Natural killer cell (primary cell): ENCODE measurements around the gene SMIM41. TPM values are rescaled to one million over a fixed set of nuclear protein-coding genes. Genes with fewer than 3 reads are reported as not detected.

Experiments
- ATAC-seq, 3 donors: fragments of 150-1000 bp in 2 of 3; fragments of 200-7000 bp in 1 of 3; cut with Tn5 transposase; 1 replicate in 1 of 3; 2 replicates in 2 of 3; pipeline ENCODE4 v1.10.0; 2021; ENCODE audit warnings: mild to moderate bottlenecking in 2 of 3, moderate library complexity in 2 of 3
- DNase-seq, 2 donors: peaks; one replicate each; pipeline versions ENCODE4 v3.0.0 to v3.0.0-alpha.2; 2013 to 2021; ENCODE audit warnings: mixed read lengths in 1 of 2
- H3K27ac ChIP-seq: one replicate; pipeline ENCODE4 v1.5.1; 2013; ENCODE audit warnings: mild to moderate bottlenecking, low read length
- H3K27me3 ChIP-seq: one replicate; pipeline ENCODE4 v1.6.1; 2013; ENCODE audit warnings: low read length; ENCODE audit not compliant: control insufficient read depth, insufficient read depth
- H3K36me3 ChIP-seq: one replicate; pipeline ENCODE4 v1.6.1; 2013; ENCODE audit warnings: low read length; ENCODE audit not compliant: control insufficient read depth, insufficient read depth
- H3K4me1 ChIP-seq: one replicate; pipeline ENCODE4 v1.6.1; 2013; ENCODE audit warnings: low read length; ENCODE audit not compliant: control insufficient read depth, insufficient read depth
- H3K4me3 ChIP-seq: one replicate; pipeline ENCODE4 v1.5.1; 2013; ENCODE audit warnings: low read length
- H3K9me3 ChIP-seq: one replicate; pipeline ENCODE4 v1.6.1; 2013; ENCODE audit warnings: low read length; ENCODE audit not compliant: control insufficient read depth, insufficient read depth
- H3K27ac Mint-ChIP-seq, 2 donors: one replicate each; pipeline ENCODE4 v1.8.0; 2022; ENCODE audit warnings: mild to moderate bottlenecking in 2 of 2, mixed read lengths in 2 of 2, moderate library complexity in 1 of 2
- H3K27me3 Mint-ChIP-seq, 2 donors: one replicate each; pipeline ENCODE4 v1.8.0; 2022; ENCODE audit warnings: low read depth in 2 of 2, mixed read lengths in 2 of 2
- H3K36me3 Mint-ChIP-seq: one replicate; pipeline ENCODE4 v1.8.0; 2022; ENCODE audit warnings: mixed read lengths
- H3K4me1 Mint-ChIP-seq, 2 donors: one replicate each; pipeline ENCODE4 v1.8.0; 2022; ENCODE audit warnings: mixed read lengths in 2 of 2
- H3K4me3 Mint-ChIP-seq: one replicate; pipeline ENCODE4 v1.8.0; 2022; ENCODE audit warnings: mild to moderate bottlenecking, moderate library complexity, mixed read lengths
- H3K9me3 Mint-ChIP-seq, 2 donors: one replicate each; pipeline ENCODE4 v1.8.0; 2022; ENCODE audit warnings: mixed read lengths in 2 of 2
- CTCF ChIP-seq: fragments of 200-600 bp; IDR thresholded peaks from one replicate; pipeline ENCODE4 v1.8.0; 2022; ENCODE audit warnings: antibody characterized with exemption
- WGBS: methylation state at CpG from one replicate; pipeline ENCODE4 v1.1.7; 2013; ENCODE audit warnings: missing lambda C conversion rate; ENCODE audit not compliant: insufficient coverage; 5-methylcytosine and 5-hydroxymethylcytosine counted together
- intact Hi-C: fragments of 100-400 bp; cut with micrococcal nuclease; formaldehyde crosslinking; loops from one replicate; pipeline ENCODE4 v1.14.2; 2022
- total RNA-seq, 4 donors: library from RNA; stranded (reverse); fragments of 120-200 nt in 1 of 4; gene quantifications; one replicate each; pipeline versions ENCODE4 v1.2.3 to v1.2.4, GENCODE V29; 2013 to 2022

The SMIM41 gene
- total RNA-seq, 3 donors from 2014 or later (not counting 1 experiment from before 2014, with no cell fraction given): not detected

- no peak overlapping the region for H3K27ac ChIP-seq
- Mint-ChIP-seq H3K4me3 (peak overlapping the region; percentile 70), H3K36me3 (no peaks in the 10 kb centered on the region), H3K4me1 (peaks cover 0 to 11% of the 10 kb centered on the region in 2 donors), H3K9me3 (no peaks in the 10 kb centered on the region), H3K27ac (peak overlapping the region in 1 of 2 donors; percentile 49), H3K27me3 (peaks cover 0 to 8% of the 10 kb centered on the region in 2 donors)
- H3K4me3 ChIP-seq: no peak overlapping the region
- ATAC-seq (no peak), DNase-seq (no peak)
- intact Hi-C loops: no loop called here
- peaks cover 24% of the 10 kb centered on the region for H3K4me1 ChIP-seq
- H3K27me3 ChIP-seq: peaks cover 6% of the 10 kb centered on the region
- no peaks in the 10 kb centered on the region for H3K36me3 ChIP-seq
- H3K9me3 ChIP-seq: no peaks in the 10 kb centered on the region
- WGBS: 94% methylated on average over 10 of the region's 10 CpGs
- TF ChIP-seq CTCF: no peak
Observed at GRCh38 chr12:52151153-52151836, 71.8 kb downstream of the SMIM41 start.

GRCh38 chr12:52151837-52152783, 72.6 kb downstream of the SMIM41 start:
- intact Hi-C loops: no loop called here
- peak; percentile 66 to 88 for DNase-seq
- no peak overlapping the region for H3K4me3 ChIP-seq
- H3K27ac Mint-ChIP-seq: peak overlapping the region in 1 of 2 donors; percentile 49
- peaks cover 0 to 8% of the 10 kb centered on the region in 2 donors for H3K27me3 Mint-ChIP-seq
- no peaks in the 10 kb centered on the region for H3K36me3 ChIP-seq
- WGBS: 9% methylated on average over 63 of the region's 63 CpGs
- no peaks in the 10 kb centered on the region for H3K9me3 ChIP-seq
- H3K4me1 Mint-ChIP-seq: peaks cover 0 to 11% of the 10 kb centered on the region in 2 donors
- peak; percentile 85 to 92 (median 90) for ATAC-seq
- peak; percentile 84 for TF ChIP-seq CTCF
- H3K36me3 Mint-ChIP-seq: no peaks in the 10 kb centered on the region
- peaks cover 24% of the 10 kb centered on the region for H3K4me1 ChIP-seq
- H3K27ac ChIP-seq: no peak overlapping the region
- H3K4me3 Mint-ChIP-seq: peak overlapping the region; percentile 70
- no peaks in the 10 kb centered on the region for H3K9me3 Mint-ChIP-seq
- peaks cover 6% of the 10 kb centered on the region for H3K27me3 ChIP-seq

- H3K27ac ChIP-seq: no peak overlapping the region
- no peak overlapping the region for H3K4me3 ChIP-seq
- intact Hi-C loops: no loop called here
- 85% methylated on average over 5 of the region's 5 CpGs for WGBS
- Mint-ChIP-seq H3K4me3 (peak overlapping the region; percentile 32), H3K9me3 (no peaks in the 10 kb centered on the region), H3K27ac (no peak overlapping the region), H3K4me1 (peaks cover 0 to 11% of the 10 kb centered on the region in 2 donors), H3K27me3 (peaks cover 0 to 8% of the 10 kb centered on the region in 2 donors), H3K36me3 (no peaks in the 10 kb centered on the region)
- DNase-seq (no peak), ATAC-seq (no peak)
- no peaks in the 10 kb centered on the region for H3K9me3 ChIP-seq
- TF ChIP-seq CTCF: no peak
- H3K4me1 ChIP-seq: peaks cover 24% of the 10 kb centered on the region
- peaks cover 6% of the 10 kb centered on the region for H3K27me3 ChIP-seq
- H3K36me3 ChIP-seq: no peaks in the 10 kb centered on the region
Observed at GRCh38 chr12:52152905-52153317, 73.4 kb downstream of the SMIM41 start.
